NCI-H526 (cell line): Measurements from ENCODE around the gene ADAMTSL2.

Experiments
- DNase-seq, 2 experiments: peaks; one replicate each; lab custom pipeline; 2025; lab: John Stamatoyannopoulos, UW

ADAMTSL2 gene

GRCh38 chr9:133533857-133534256, 647 bp upstream of the ADAMTSL2 start:
- DNase-seq = no peak

GRCh38 chr9:133535306-133535877, 888 bp downstream of the ADAMTSL2 start:
- DNase-seq = no peak

- DNase-seq = no peak
These were observed 1.6 kb downstream of the ADAMTSL2 start for GRCh38 chr9:133536080-133536479.

GRCh38 chr9:133536536-133536935, 2.0 kb downstream of the ADAMTSL2 start:
- DNase-seq = no peak

GRCh38 chr9:133537257-133537656, 2.8 kb downstream of the ADAMTSL2 start:
- no peak for DNase-seq

- DNase-seq = no peak
These were observed 3.7 kb downstream of the ADAMTSL2 start for GRCh38 chr9:133538176-133538575.

- DNase-seq = no peak
These were observed 4.6 kb downstream of the ADAMTSL2 start for GRCh38 chr9:133538851-133539833.

- DNase-seq = no peak
These were observed 5.6 kb downstream of the ADAMTSL2 start for GRCh38 chr9:133539991-133540697.

GRCh38 chr9:133540698-133541025, 6.2 kb downstream of the ADAMTSL2 start:
- no peak for DNase-seq

GRCh38 chr9:133542002-133542401, 7.5 kb downstream of the ADAMTSL2 start:
- DNase-seq = no peak

GRCh38 chr9:133543772-133544467, 9.4 kb downstream of the ADAMTSL2 start:
- DNase-seq = no peak

- no peak for DNase-seq
These were observed 11.2 kb downstream of the ADAMTSL2 start for GRCh38 chr9:133545494-133546286.

- no peak for DNase-seq
These were observed 11.8 kb downstream of the ADAMTSL2 start for GRCh38 chr9:133546287-133546680.

GRCh38 chr9:133547116-133547515, 12.6 kb downstream of the ADAMTSL2 start:
- no peak for DNase-seq

- DNase-seq = no peak
These were observed 16.9 kb downstream of the ADAMTSL2 start for GRCh38 chr9:133551446-133551845.

- DNase-seq = no peak
These were observed 17.7 kb downstream of the ADAMTSL2 start for GRCh38 chr9:133552236-133552635.

- DNase-seq = no peak
These were observed 18.6 kb downstream of the ADAMTSL2 start for GRCh38 chr9:133553123-133553522.

GRCh38 chr9:133553973-133554713, 19.6 kb downstream of the ADAMTSL2 start:
- no peak for DNase-seq

GRCh38 chr9:133554729-133555128, 20.2 kb downstream of the ADAMTSL2 start:
- DNase-seq = no peak

- no peak for DNase-seq
These were observed 21.9 kb downstream of the ADAMTSL2 start for GRCh38 chr9:133556354-133556753.

GRCh38 chr9:133557581-133557980, 23.1 kb downstream of the ADAMTSL2 start:
- DNase-seq = no peak
